K562 (cell line): ENCODE results near the gene ZBTB9. TPM values are rescaled to one million over a fixed set of nuclear protein-coding genes. Genes with fewer than 3 reads are reported as not detected.
A peak's percentile ranks its signal among the peaks of the same experiment; 100 is the strongest.

ENCODE experiments used
- CHD7 ChIP-seq: fragments of 200-600 bp; sonication (generic); IDR thresholded peaks from one replicate; pipeline ENCODE4 v1.6.1; 2012; ENCODE audit warnings: mild to moderate bottlenecking, low read depth, low read length, inconsistent platforms
- KDM1A ChIP-seq, 2 experiments: fragments of 450-650 bp; IDR thresholded peaks; 2 replicates each; pipeline ENCODE4 v1.6.1; 2016; ENCODE audit warnings: mild to moderate bottlenecking in 2 of 2
- L3MBTL2 ChIP-seq: fragments of 450-650 bp; IDR thresholded peaks from 2 replicates; pipeline ENCODE4 v1.6.1; 2016; ENCODE audit warnings: mild to moderate bottlenecking, moderate library complexity
- PBX2 ChIP-seq, 2 experiments: IDR thresholded peaks in 1 of 2; conservative IDR thresholded peaks in 1 of 2; 2 replicates each; pipeline ENCODE4 v1.6.1; 2016; ENCODE audit warnings: low read depth in 2 of 2, mild to moderate bottlenecking in 1 of 2, missing compliant biosample characterization in 1 of 2, missing genetic modification characterization in 1 of 2, moderate library complexity in 1 of 2
- PCBP1 ChIP-seq: fragments of 200-400 bp; formaldehyde crosslinking; IDR thresholded peaks from 2 replicates; pipeline ENCODE4 v1.6.1; 2018; ENCODE audit warnings: mild to moderate bottlenecking, low read depth, low read length; ENCODE audit not compliant: poor library complexity, severe bottlenecking
- POLR2G ChIP-seq: fragments of 200-400 bp; formaldehyde crosslinking; IDR thresholded peaks from 2 replicates; pipeline ENCODE4 v1.6.1; 2017; ENCODE audit warnings: low read depth, mild to moderate bottlenecking, antibody characterized with exemption, low read length, moderate library complexity
- SIRT6 ChIP-seq: IDR thresholded peaks from one replicate; pipeline ENCODE4 v1.6.1; 2012; ENCODE audit warnings: low read depth, mild to moderate bottlenecking, control low read depth, inconsistent platforms, low read length, moderate library complexity
- SMARCA4 ChIP-seq: fragments of 450-650 bp; IDR thresholded peaks from 2 replicates; pipeline ENCODE4 v1.6.1; 2016
- VEZF1 ChIP-seq: fragments of 200-800 bp; sonication (Bioruptor generic); IDR thresholded peaks from 2 replicates; pipeline ENCODE4 v1.6.1; 2017; ENCODE audit warnings: missing genetic modification characterization, missing compliant biosample characterization
- ZC3H11A ChIP-seq: IDR thresholded peaks from 2 replicates; pipeline ENCODE4 v1.6.1; 2012; ENCODE audit warnings: low read depth, low read length, improper control_type of control experiment
- polyA plus RNA-seq, 8 experiments: library from polyadenylated mRNA; depleted of rRNA in 4 of 8; stranded (reverse) in 5 of 8; unstranded in 3 of 8; fragments of >200 nt; fragmentation: Nextera tagmentation in 2 of 8; fragmentation: Illumina TruSeq in 1 of 8; extraction: Ambion mirVana in 2 of 8; extraction: Trizol in 1 of 8; gene quantifications; 2 replicates each; pipeline versions ENCODE4 v1.2.1 to v1.2.3, GENCODE V29; 2011 to 2014; ENCODE audit warnings: inconsistent platforms in 1 of 8, missing spikeins in 1 of 8
- total RNA-seq, 7 experiments: library from RNA; depleted of rRNA in 6 of 7; stranded (reverse); fragments of >200 nt in 6 of 7; fragmentation: Illumina TruSeq in 2 of 7; extraction: Trizol in 2 of 7; gene quantifications; 2 replicates each; pipeline versions ENCODE4 v1.2.1 to v1.2.3, GENCODE V29; 2011 to 2021; ENCODE audit warnings: low replicate concordance in 1 of 7

Gene ZBTB9
- total and polyA plus RNA-seq, 9 of the 15 experiments (the other 6 are each of a cell fraction or from before 2014, with no cell fraction given): 1.9 to 19.5 (median 10.4) TPM

- TF ChIP-seq CHD7 (no peak), ZC3H11A (no peak), L3MBTL2 (peak; percentile 80), SMARCA4 (no peak), PBX2 (CRISPR knock-in tag; IDR thresholded peaks at IDR 0.05; ENCODE audit: low read depth) (no peak), PBX2 (tag; conservative IDR thresholded peaks at IDR 0.05; ENCODE audit: low read depth) (no peak), VEZF1 (CRISPR knock-in tag) (peak; percentile 99), POLR2G (peak; percentile 86), SIRT6 (no peak), PCBP1 (peak; percentile 53), KDM1A (IDR thresholded peaks at IDR 0.05) (peak; percentile 25 to 31; a peak in 2 of 4 replicates)
These were observed 28.5 kb upstream of the ZBTB9 start (continued) for GRCh38 chr6:33425668-33426577.
